Measurements from ENCODE around the gene MCCC1.

DNA sequence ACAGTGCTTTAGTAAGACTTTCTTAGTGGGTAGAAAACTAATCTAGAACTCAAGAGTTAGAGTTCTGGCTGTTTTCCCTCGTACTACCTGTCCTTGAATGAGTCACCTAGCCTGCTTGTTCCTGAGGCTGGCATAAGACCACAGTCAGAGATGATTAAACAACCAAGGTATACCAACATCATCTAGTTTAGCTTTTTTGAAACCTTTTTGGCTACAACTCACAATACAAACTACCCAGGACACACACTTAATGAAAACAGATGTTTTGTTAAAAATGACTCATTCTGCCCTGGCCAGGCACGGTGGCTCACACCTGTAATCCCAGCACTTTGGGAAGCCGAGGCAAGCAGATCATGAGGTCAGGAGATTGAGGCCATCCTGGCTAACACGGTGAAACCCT lies 4.6 kb downstream of the MCCC1 start:
- TF ChIP-seq, protein P1, sequence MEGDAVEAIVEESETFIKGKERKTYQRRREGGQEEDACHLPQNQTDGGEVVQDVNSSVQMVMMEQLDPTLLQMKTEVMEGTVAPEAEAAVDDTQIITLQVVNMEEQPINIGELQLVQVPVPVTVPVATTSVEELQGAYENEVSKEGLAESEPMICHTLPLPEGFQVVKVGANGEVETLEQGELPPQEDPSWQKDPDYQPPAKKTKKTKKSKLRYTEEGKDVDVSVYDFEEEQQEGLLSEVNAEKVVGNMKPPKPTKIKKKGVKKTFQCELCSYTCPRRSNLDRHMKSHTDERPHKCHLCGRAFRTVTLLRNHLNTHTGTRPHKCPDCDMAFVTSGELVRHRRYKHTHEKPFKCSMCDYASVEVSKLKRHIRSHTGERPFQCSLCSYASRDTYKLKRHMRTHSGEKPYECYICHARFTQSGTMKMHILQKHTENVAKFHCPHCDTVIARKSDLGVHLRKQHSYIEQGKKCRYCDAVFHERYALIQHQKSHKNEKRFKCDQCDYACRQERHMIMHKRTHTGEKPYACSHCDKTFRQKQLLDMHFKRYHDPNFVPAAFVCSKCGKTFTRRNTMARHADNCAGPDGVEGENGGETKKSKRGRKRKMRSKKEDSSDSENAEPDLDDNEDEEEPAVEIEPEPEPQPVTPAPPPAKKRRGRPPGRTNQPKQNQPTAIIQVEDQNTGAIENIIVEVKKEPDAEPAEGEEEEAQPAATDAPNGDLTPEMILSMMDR (conservative IDR thresholded peaks at IDR 0.05; ENCODE audit: low read depth, low read length) = no peak
- no peak for TF ChIP-seq EZH2 (IDR thresholded peaks at IDR 0.05; ENCODE audit: borderline replicate concordance, low read depth, low read length, poor library complexity, severe bottlenecking)

Measured in A673 (cell line).